IPS-NIHi7 (cell line): Measurements from ENCODE around the gene ERICH6.

Experiments used
- DNase-seq: peaks from one replicate; pipeline ENCODE4 v3.0.0; 2012; ENCODE audit warnings: mixed read lengths; ENCODE audit errors: extremely low spot score

ERICH6 gene

DNA sequence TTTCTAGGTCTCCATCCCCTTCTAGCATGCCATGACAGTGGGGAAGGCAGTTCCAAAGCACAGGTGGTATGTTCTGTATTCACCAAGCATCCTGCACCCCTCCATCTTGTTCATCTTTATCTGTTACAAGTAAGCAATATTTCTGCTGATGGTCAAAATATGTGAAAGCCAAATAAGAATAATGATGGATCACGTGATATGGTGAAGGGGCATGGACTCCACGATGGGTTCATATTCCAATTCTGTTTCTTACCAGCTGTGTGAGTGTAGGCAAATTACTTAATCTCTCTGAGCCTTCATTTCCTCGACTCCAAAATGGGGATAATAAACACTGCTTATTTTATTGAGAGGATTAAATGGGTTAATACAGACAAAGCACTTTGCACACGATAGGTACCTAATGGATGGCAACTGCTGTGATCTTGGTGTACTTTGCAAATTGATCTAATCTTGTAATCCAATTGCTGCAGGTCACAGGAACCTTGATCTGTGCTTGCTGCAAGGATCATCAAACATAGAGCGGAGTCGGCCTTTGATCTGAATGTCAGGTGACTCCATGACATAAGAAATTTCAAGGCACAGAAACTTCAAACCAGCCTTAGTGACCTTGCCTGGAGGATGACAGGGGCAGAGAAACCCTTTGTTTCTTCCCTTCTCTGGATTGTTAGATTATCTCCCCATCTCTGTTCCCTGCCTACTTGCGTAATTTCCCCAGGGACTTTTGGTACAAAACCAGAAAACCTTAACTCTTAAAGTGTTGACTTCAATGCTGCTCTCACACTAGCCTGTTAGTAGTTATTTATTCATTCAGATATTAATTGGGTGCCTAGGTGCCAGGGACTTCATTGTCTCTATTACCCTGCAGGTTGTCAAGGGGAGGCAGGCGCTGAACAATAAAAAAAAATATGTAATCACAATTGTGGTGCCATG is 33.4 kb upstream of the ERICH6 start:
- DNase-seq: no peak

DNA sequence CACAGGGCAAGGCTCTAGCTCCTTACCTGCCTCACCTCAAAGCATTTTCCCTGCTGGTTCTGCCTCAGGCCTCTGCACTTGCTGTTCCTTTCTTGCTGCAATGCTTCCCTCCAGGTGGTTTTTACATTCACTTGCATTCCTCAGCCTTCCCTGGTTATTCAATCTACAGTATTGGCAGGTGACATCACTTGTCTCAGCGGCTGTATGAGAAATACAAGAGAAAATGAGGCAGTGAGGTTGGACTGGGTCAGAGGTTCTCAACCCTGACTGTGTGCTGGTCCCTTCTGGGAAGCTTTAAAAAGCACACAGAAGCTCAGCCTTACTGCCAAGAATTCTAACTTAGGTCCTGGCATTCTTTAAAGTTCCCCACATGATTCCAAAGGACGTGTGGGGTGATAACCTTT is 32.6 kb upstream of the ERICH6 start:
- peak; percentile 57 for DNase-seq

DNA sequence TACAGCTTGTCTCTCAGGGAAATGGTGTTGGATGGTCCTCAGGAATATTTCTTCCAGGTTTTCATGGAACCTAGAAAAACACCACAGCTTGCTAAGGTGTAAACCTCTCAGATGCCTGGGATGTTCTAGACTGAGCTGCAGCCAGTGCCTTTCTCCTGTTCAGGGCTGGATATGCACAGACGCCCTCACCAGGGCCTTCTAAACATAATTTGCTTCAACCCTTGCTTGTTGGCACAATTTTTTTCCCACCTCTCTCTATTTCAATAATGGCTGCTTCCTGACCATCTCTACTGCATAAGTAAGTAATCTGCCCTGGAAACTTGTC is 31.0 kb upstream of the ERICH6 start:
- DNase-seq: no peak

DNA sequence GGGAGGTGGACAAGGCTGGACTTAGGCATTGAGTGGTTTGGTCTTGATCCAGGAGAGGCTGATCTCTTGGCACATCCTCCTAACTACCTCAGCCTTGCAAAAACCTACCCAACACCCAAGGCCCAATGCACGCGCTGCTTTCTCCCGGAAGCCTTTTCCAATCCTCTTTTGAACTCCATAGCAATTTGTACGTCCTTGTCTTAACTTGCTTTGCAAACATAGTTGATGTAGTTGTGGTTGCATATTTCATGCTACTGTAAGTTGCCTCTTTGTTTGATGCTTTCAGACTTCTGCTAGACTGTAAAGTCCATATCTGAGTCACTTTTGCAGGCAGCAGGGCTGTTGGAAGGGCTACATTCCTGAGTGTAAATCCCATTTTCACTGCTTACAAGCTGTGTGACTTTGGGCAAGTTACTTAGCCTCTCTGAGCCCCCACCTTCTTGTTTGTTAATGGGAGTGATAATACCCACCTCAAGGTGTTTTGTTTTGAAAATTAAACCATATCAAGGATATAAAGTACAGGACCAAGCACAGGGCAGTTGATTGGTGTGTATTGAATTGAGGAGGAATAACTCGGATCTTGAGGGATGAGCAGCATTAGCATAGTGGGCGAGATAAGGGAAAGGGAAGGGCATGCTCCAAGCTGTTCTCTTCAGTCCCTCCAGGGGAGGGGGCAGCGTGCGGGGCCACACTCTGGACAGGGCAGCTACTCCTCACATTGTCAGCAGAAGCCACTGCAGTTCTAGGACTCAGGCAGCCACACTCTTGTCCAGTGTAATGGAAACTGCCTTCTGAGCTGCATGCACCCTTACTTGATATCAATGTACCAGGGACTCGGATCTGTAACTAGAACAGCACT is 30.4 kb upstream of the ERICH6 start:
- DNase-seq: no peak

DNA sequence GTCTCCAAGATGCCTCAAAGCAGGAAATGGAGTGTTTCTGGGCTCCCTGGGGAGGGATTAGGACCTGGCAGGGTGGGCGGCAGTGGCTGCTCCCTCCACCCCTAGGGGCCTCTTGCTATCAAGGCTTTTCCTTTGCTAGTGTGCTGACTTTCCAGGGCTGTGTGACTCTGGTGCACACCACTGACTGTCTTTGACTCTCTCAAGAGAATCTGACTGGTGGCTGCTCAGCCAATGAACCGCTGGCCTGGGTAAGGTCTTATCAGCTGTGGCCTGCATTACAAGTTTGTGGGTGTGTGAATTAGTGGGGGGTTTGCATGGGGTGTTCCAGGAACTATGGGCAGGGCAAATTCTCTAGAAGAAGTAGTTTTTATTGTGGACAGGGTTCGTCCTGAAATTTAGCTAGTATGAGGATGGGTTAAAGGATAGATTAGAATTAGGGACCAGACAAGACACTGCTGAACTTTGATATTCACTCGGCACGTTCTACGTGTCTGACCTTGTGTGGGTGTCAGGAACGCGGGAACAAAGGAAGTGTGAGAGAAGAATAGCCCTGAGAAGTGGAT is 29.7 kb upstream of the ERICH6 start:
- DNase-seq: peak; percentile 44

DNA sequence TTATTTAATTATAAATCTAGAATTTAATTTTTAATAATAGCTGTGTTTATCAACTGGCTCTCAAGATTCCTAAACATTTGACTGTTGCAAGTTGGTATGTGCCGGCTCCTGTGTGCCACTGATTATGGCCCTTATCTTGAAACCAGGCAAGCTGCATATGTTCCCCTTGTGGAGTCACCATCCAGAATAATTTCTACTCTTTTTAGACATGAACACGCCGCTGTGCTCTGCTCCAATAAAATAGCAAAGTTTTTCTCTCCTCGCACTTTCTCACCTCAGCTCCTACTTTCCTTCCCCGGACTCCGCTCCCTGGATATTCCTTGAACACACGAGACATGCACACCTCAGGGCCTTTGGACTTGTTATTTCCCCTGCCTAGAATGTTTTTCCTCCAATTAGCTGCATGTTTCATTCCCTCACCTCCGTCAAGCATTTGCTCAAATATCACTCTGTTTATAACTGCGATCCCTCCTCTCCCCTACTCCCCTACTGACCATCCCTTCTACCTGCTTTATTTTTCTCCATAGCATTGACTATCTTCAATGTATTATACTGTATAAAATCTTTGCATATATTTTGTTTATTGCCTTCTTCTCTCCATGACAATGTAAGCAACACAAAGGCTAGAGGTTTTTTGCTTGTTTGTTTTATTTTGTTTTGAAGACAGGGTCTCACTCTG is 26.1 kb upstream of the ERICH6 start:
- no peak for DNase-seq

DNA sequence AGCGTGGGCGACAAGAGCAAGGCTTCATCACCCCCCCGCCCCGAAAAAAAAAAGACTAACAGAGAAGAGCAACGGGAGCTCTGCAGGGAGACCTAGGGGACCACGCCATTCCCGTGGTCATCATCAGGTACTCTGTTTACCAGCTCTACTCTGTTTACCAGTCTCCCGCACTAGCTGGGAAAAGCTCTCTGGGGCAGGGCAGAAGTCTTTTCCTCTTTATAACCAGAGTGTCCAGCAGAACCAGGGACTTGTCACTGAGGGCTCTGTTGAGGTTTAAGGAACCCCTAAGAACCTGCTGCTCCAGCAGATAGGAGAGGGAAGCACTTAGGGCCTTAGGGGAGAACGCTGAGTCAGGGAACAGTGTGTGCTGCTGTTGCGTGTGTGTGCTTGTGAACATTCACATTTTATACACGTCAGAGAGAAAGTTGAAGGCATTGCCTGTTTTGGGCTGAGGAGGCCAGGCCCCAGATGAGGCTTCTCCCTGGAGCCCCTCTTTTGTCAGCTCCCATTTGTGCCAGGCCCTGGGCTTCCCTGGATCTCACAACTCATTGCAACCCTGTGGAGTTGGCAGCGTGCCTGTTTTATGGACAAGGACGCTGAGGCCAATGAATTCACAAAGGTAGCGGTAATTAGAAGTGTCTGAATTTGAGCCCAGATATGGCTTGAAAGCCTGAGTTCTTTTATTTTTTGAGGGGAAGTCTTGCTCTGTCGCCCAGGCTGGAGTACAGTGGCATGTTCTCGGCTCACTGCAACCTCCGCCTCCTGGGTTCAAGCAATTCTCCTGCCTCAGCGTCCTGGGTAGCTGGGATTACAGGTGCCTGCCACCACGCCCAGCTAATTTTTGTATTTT is 24.2 kb upstream of the ERICH6 start:
- DNase-seq: no peak

DNA sequence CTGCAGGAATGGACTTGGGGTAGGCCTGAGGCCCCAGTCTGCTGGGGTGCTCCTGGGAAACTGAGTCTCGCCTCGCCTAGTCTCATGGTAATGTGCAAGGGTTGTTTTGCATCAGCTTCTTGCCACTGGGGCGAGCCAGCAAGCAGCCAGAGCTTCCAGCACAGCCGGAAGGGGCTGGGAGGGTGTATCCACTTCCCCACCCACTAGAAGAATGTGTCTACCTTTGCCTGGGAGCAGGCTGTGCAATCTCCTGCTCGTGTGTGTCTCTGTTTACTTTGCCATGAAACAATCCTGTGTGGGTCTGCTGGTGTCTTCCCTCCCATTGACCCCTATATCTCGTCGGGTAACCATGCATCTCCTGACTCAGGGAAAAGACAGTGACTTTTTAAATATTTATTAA is 21.8 kb upstream of the ERICH6 start:
- DNase-seq: no peak

DNA sequence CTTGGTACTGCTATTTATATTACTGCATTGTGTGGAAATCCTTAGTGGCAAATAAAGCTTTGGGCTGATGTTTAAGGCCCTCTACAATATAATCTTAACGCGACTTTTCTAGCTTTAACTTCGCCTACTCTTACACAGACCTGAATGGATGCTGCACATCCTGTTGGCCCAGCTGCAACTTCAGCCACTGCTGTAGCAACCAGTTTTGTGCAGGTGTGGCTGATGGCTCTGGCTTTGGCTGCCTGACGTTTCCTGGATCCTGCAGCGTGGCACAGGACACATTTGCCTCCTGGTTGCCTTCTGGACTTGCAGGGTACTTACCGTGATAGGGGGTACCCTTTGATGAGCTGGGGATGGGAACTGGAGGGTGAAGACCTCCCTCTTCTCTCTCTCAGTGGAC is 20.2 kb upstream of the ERICH6 start:
- DNase-seq: no peak

DNA sequence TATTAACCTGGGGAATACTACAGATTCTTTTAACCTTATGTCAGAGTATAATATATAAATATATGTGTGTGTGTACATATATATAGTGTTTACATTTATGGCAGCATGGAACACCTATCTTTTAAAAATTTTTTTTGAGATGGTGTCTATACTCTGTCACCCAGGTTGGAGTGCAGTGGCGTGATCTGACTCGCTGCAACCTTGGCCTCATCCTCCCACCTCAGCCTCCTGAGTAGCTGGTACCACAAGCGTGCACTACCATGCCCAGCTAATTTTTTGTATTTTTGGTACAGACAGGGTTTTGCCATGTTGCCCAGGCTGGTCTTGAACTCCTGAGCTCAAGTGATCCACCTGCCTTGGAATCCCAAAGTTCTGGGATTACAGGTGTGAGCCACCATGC is 18.5 kb upstream of the ERICH6 start:
- DNase-seq: no peak

DNA sequence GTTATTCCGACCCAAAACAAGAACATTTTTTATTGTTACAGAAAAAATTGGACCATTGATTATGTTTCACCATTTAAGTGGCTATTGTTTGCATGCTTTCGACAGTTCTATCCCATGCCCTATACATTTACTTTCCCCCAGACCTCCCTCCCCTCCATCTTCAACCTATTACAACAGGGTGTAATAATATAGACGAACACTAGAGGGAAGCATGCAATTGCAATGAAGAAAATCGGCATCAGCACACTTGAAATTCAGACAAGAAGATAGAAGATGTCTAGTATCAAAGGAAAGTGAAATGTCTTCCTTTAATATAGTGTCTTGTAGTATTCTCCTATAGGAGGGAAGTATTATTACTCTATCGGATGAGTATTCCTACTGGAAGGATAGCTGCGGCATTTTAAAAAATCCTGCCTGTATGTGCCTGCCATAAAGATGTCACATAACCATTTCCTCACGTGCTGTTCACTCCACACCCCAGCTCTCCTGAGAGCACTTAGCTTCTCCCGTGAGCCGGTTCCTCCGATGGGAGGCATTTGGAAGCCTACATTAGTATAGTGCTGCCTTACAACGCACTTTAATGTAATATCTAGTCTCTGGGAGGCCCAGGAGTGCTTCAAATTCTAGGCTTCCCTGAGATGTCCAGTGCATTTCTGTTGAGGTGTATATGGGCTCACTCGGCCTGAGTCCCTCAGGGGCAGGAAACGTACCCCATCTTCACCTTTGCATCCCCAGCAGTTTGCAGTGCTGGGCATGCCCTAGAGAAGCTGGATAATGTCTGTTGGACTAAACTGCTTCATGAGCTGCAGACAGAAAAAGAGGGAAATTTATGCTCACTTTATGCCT is 17.8 kb upstream of the ERICH6 start:
- DNase-seq: peak; percentile 72

DNA sequence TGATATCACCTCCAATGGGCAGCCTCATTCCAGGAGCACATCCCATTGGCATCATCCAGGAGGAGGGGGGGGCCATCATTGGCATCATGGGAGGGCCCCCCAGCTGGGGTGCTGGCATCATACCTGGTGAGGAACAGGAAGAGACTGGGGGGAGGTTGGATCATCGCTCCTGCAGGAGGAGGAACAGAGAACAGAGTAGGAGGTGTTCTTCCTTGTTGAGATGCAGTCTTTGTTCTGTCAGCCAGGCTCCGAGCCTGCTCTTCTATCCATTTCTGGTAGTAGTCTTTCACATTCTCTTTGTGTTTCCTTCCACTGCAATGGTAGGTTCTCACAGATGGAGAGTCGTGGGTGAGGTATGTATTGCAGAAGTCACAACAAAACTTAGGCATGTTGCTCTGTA is 16.7 kb upstream of the ERICH6 start:
- DNase-seq: no peak

DNA sequence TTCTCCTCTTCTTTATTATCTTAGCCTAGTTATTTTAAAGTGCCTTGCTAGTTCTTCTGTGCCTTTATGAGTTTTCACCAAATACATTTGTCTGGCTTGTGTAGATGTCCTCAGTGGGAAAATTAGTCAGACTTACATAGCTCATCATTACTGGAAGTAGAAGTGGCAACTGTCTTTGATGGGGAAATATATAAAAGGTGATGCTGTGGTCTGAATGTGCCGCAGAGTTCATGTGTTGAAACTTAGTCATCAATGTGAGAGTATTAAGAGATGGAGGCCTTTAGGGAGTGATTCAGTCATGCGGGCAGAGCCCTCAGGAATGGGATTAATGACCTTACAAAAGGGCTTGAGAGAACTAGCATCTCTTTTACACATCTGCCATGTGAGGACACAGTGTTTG is 6.4 kb upstream of the ERICH6 start:
- DNase-seq: no peak

DNA sequence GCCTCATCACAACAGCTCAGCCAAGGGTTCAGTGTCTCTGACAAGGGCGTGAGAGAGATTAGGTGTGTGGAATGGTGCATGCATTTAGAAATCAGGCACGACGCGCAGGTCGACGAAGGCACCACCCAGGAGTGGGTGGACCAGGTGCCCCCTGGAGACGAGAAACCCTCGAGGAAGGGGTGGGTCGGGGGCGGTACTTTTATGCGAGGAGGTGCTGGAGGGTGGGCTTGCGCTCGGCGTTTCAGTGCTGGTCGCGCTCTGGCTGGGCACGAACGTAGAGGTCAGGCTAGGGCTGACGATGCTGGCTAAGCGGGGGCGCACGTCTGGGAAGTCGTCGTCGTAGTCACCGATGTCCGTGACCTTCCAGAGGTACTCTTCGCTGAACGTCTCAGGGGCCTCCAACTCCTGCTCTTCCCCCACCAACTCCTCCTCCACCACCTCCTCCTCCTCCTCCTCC is 393 bp downstream of the ERICH6 start:
- peak; percentile 41 for DNase-seq

DNA sequence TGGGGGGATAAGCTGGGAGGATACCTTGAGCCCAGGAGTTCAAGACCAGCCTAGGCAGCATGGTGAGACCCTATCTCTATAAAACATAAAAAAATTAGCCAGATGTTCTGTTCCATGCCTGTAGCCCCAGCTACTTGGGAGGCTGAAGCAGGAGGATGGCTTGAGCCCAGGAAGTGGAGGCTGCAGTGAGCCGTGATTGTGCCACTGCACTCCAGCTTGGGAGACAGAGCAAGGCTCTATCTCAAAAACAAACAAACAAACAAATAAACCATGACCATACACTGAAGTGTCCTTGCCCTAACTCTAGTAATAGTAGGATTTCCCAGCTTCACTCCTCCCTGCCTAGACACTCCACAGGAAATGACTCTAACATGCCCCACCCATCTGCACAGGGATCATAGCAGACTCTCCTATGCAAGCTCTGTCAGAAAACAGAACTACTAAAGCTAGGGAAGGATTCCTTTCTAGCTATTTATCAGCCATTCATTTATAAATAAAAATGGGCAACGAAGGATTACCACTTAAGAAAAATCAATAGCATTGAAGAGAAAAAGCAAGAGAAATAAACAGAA is 4.6 kb downstream of the ERICH6 start:
- no peak for DNase-seq

DNA sequence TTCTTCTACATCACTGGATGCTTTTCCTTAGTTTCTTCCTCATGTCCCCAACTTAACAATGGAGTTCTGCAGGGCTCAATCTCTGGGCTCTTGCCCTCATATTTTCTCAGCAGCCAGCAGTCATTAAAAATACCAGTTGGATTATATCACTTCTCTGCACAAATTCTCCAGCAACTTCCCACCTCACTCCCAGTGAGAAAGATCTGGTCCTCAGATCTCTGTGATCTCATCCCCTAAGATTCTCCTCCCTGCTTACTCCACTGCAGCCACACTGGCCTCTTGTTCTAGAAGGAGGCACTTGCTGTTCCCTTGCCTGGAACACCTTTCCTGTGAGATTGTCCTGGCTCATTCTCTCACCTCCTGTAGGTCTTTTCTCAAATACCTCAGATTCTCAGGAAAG is 6.1 kb downstream of the ERICH6 start:
- no peak for DNase-seq

DNA sequence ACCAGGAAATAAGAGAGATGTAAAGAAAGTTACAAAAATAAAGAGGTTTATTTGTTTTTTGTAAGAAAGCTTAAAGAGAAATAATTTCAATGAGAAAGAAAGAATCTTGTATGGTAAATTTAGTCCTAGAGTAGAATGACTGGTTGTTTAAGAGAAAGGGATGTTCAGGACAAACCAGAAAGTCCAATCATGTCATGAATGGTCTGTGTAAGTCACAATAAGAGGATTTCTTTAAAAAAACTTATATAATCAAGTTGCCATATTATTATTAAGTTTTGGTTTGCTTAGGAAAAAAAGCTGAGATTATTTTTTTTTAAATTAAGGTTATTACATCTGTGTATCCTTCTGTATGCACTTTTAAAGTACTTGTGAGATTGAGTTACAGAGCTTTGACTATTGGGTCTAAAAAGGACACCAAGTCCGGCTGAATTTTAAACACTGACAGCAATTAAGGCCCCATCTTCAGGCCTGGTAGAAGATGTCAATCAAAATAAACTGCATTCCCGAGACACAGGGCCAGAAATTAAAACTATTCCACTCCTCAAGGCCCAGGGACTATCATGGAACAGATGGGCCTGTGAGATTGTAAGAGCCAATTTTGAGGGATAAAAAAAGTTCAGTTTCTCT is 12.2 kb downstream of the ERICH6 start:
- no peak for DNase-seq

DNA sequence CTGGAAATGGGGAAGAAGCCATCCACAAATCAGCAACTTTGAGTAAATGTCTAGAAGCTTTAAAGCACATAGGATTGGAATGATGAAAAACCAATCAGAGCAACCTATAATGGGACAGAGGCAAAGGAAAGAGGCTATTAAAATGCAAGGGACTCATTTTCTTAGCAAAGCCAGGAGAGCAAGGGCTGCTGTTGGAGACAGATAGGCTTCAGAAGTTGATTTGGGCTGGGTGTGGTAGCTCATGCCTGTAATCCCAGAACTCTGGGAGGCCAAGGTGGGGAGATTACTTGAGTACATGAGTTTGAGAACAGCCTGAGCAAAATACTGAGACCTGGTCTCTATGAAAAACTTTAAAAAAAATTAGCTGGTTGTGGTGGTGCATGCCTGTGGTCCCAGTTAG is 16.1 kb downstream of the ERICH6 start:
- no peak for DNase-seq

DNA sequence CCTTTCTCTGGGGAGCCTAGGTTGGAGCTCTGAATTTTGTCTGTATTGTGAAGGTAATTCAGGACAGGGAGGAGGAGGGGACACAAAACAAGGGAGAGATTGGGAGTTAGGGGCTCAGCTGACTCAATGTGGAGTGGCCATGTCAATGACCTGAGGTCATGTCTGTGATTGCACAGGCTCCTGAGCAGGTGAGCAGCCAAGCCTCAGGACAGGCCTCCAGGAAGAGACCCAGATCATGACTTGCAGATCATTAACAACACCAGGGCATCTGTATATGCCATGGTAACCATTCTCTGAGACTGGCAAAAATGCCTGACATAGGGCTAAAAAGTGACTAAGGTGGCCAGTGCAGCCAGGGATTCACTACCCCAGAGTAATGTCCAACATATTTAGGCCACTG is 20.9 kb downstream of the ERICH6 start:
- no peak for DNase-seq
